Trophoblast cell (in vitro differentiated cells and primary cell): ENCODE measurements around the gene CHD1.

Experiments used
- DNase-seq, 2 donors: peaks; one replicate each; pipeline ENCODE4 v3.0.0-alpha.2; 2016
- H2AFZ ChIP-seq: 2 replicates; pipeline ENCODE4 v1.6.1; 2013; ENCODE audit warnings: low read length, moderate library complexity, mild to moderate bottlenecking; ENCODE audit not compliant: insufficient read depth, poor library complexity
- H2AK5ac ChIP-seq: 2 replicates; pipeline ENCODE4 v1.6.1; 2013; ENCODE audit warnings: mild to moderate bottlenecking, low read length
- H2BK120ac ChIP-seq: 2 replicates; pipeline ENCODE4 v1.6.1; 2013; ENCODE audit warnings: low read length, mild to moderate bottlenecking, moderate library complexity; ENCODE audit not compliant: insufficient read depth, poor library complexity
- H2BK12ac ChIP-seq: 2 replicates; pipeline ENCODE4 v1.6.1; 2013; ENCODE audit warnings: mild to moderate bottlenecking, low read length, moderate library complexity
- H2BK5ac ChIP-seq: 2 replicates; pipeline ENCODE4 v1.6.1; 2013; ENCODE audit warnings: low read length, low read depth, moderate library complexity, mild to moderate bottlenecking; ENCODE audit not compliant: poor library complexity
- H3K14ac ChIP-seq: 2 replicates; pipeline ENCODE4 v1.6.1; 2013; ENCODE audit warnings: mild to moderate bottlenecking, low read length
- H3K18ac ChIP-seq: 2 replicates; pipeline ENCODE4 v1.6.1; 2013; ENCODE audit warnings: mild to moderate bottlenecking, low read length
- H3K23ac ChIP-seq: 2 replicates; pipeline ENCODE4 v1.6.1; 2013; ENCODE audit warnings: low read length
- H3K27ac ChIP-seq: 2 replicates; pipeline ENCODE4 v1.5.1; 2013; ENCODE audit warnings: low read depth, mild to moderate bottlenecking, inconsistent platforms, low read length, moderate library complexity
- H3K27me3 ChIP-seq: 2 replicates; pipeline ENCODE4 v1.6.1; 2013; ENCODE audit warnings: inconsistent platforms, mild to moderate bottlenecking, low read length, moderate library complexity; ENCODE audit not compliant: insufficient read depth
- H3K36me3 ChIP-seq, 2 experiments: 1 replicate in 1 of 2; 2 replicates in 1 of 2; pipeline ENCODE4 v1.6.1; 2013; ENCODE audit warnings: low read length in 2 of 2, mild to moderate bottlenecking in 2 of 2, moderate library complexity in 1 of 2; ENCODE audit not compliant: insufficient read depth in 2 of 2, control insufficient read depth in 1 of 2
- H3K4ac ChIP-seq: 2 replicates; pipeline ENCODE4 v1.6.1; 2013; ENCODE audit warnings: low read depth, mild to moderate bottlenecking, low read length, moderate library complexity
- H3K4me1 ChIP-seq, 2 experiments: 1 replicate in 1 of 2; 2 replicates in 1 of 2; pipeline ENCODE4 v1.6.1; 2013; ENCODE audit warnings: low read length in 2 of 2, mild to moderate bottlenecking in 2 of 2, moderate library complexity in 1 of 2; ENCODE audit not compliant: insufficient read depth in 2 of 2, control insufficient read depth in 1 of 2
- H3K4me2 ChIP-seq: 2 replicates; pipeline ENCODE4 v1.6.1; 2013; ENCODE audit warnings: inconsistent platforms, mild to moderate bottlenecking, low read length, moderate library complexity
- H3K4me3 ChIP-seq: 2 replicates; pipeline ENCODE4 v1.5.1; 2013; ENCODE audit warnings: mild to moderate bottlenecking, low read depth, low read length, inconsistent platforms
- H3K79me1 ChIP-seq: one replicate; pipeline ENCODE4 v1.6.1; 2013; ENCODE audit warnings: low read length
- H3K79me2 ChIP-seq: 2 replicates; pipeline ENCODE4 v1.6.1; 2013; ENCODE audit warnings: low read length, mild to moderate bottlenecking; ENCODE audit not compliant: control insufficient read depth, insufficient read depth, poor library complexity
- H3K9ac ChIP-seq: 2 replicates; pipeline ENCODE4 v1.6.1; 2013; ENCODE audit warnings: mild to moderate bottlenecking, low read length
- H3K9me3 ChIP-seq: 2 replicates; pipeline ENCODE4 v1.6.1; 2013; ENCODE audit warnings: low read depth, mild to moderate bottlenecking, control low read depth, inconsistent platforms, low read length; ENCODE audit not compliant: insufficient read depth
- H4K12ac ChIP-seq: 2 replicates; pipeline ENCODE4 v1.6.1; 2013; ENCODE audit warnings: low read depth, mild to moderate bottlenecking, low read length, moderate library complexity
- H4K8ac ChIP-seq: 2 replicates; pipeline ENCODE4 v1.6.1; 2013; ENCODE audit warnings: low read depth, mild to moderate bottlenecking, low read length, moderate library complexity
- H4K91ac ChIP-seq: one replicate; pipeline ENCODE4 v1.6.1; 2013; ENCODE audit warnings: low read depth, mild to moderate bottlenecking, low read length, moderate library complexity
- WGBS: extraction: QIAGEN DNeasy Blood & Tissue Kit; methylation state at CpG from one replicate; pipeline ENCODE4 v1.1.7; 2013; ENCODE audit warnings: missing lambda C conversion rate; ENCODE audit not compliant: insufficient read length, insufficient coverage; ENCODE audit errors: extremely low coverage; 5-methylcytosine and 5-hydroxymethylcytosine counted together

The CHD1 gene

DNA sequence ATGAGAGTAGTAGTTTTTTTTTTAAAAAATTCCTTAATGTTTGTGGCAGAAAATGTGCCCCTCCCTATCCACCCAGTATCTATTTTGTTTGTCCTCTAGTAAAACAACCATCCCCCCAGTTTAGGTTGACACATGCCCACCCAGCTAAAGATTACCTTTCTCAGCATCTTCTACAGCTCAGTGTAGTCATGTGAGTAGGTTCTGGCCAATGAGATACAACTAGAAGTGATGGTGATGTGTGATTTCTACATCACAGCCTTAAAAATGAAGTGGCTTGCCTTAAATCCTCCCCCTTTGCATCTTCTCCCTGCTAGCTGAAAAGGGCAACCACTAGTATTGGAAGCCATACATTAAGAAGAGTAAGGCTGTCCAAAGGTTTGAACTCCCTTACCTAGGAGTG lies 14.9 kb downstream of the CHD1 start:
- Histone ChIP-seq H3K4me3 (no peak overlapping the region), H2BK5ac (no peak overlapping the region), H3K23ac (no peak overlapping the region), H2AK5ac (no peak overlapping the region), H3K27me3 (no peaks in the 10 kb centered on the region), H4K91ac (no peak overlapping the region), H3K36me3 (peaks cover 2 to 4% of the 10 kb centered on the region in 2 experiments), H2BK120ac (no peak overlapping the region), H2BK12ac (no peak overlapping the region), H3K14ac (no peak overlapping the region), H3K4me2 (no peak overlapping the region), H4K8ac (no peak overlapping the region), H3K9me3 (no peaks in the 10 kb centered on the region), H3K79me2 (no peaks in the 10 kb centered on the region), H4K12ac (no peak overlapping the region), H2AFZ (no peak overlapping the region), H3K4me1 (no peaks in the 10 kb centered on the region), H3K18ac (no peak overlapping the region), H3K4ac (no peak overlapping the region), H3K27ac (no peak overlapping the region), H3K9ac (no peak overlapping the region), H3K79me1 (no peaks in the 10 kb centered on the region)
- no peak for DNase-seq

DNA sequence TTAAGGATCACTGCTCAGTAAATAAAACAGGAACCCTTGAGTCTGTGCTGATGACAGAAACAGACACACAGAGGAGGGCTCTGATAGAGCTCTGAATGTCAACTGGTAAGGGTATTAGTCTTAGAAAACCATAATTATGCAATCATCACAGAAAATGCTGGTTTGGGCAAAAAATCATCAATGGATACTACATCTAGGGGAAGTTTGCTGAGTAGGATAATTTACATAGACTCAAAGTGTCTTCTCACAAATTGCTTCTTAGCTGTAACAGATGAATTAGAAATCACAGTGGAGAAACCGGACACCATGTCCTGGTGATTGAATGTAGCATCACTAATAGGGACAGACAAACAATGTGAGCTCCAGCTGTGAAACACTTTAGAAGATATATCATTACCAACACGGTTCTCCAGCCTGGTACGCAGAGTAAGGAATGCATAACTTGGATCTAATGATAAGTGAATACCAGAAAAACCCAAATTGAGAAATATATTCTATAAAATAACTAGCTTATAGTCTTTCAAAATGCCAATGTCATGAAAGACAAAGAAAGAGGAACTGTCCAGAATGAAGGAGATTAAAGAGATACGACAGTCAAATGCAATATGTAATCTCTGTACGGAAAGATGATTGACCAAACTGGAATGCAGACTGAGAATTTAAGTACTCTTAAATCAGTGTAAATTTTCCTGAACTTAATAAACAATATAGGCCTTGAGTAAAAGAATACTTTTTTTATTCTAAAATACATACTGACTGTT lies 17.3 kb downstream of the CHD1 start:
- Histone ChIP-seq H2BK12ac (no peak overlapping the region), H3K27ac (no peak overlapping the region), H3K4me1 (no peaks in the 10 kb centered on the region), H4K8ac (no peak overlapping the region), H4K12ac (no peak overlapping the region), H3K36me3 (peaks cover 0 to 2% of the 10 kb centered on the region in 2 experiments), H2AFZ (no peak overlapping the region), H3K18ac (no peak overlapping the region), H3K79me2 (no peaks in the 10 kb centered on the region), H4K91ac (no peak overlapping the region), H3K79me1 (no peaks in the 10 kb centered on the region), H3K4ac (no peak overlapping the region), H2BK120ac (no peak overlapping the region), H3K9ac (no peak overlapping the region), H3K4me3 (no peak overlapping the region), H2BK5ac (no peak overlapping the region), H3K14ac (no peak overlapping the region), H3K23ac (no peak overlapping the region), H2AK5ac (no peak overlapping the region), H3K4me2 (no peak overlapping the region), H3K9me3 (no peaks in the 10 kb centered on the region), H3K27me3 (no peaks in the 10 kb centered on the region)
- DNase-seq = peak; percentile 58 to 81
- WGBS = no CpG with 5 or more reads among the region's 5 CpGs

DNA sequence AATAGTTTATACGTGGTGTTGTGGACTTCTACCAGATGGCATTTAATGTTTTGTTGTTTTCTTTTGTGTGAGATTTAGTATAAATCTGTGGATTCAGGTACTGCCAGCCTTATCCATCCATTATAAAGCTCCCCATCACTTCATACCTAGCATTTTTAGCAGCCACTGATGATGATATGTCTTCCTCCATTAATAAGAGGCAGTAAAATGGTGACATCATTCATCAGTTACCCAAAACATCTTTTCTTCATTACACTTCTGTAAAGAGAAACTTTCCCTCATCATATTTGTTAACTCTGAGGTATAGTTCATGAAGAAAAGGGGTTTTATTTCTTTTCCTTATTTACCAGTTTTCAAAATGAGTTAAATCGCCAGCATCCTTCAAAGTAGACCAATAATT lies 19.4 kb downstream of the CHD1 start:
- Histone ChIP-seq H3K4me3 (no peak overlapping the region), H3K9me3 (no peaks in the 10 kb centered on the region), H4K12ac (no peak overlapping the region), H3K79me2 (no peaks in the 10 kb centered on the region), H3K18ac (no peak overlapping the region), H3K79me1 (no peaks in the 10 kb centered on the region), H4K8ac (no peak overlapping the region), H3K4me2 (no peak overlapping the region), H2AK5ac (no peak overlapping the region), H2BK12ac (no peak overlapping the region), H3K14ac (no peak overlapping the region), H2BK120ac (no peak overlapping the region), H3K27me3 (no peaks in the 10 kb centered on the region), H2AFZ (no peak overlapping the region), H3K23ac (no peak overlapping the region), H3K27ac (no peak overlapping the region), H3K4ac (no peak overlapping the region), H4K91ac (no peak overlapping the region), H3K4me1 (no peaks in the 10 kb centered on the region), H2BK5ac (no peak overlapping the region), H3K9ac (no peak overlapping the region), H3K36me3 (peaks cover 2 to 3% of the 10 kb centered on the region in 2 experiments)
- no CpG with 5 or more reads among the region's 2 CpGs for WGBS
- no peak for DNase-seq

DNA sequence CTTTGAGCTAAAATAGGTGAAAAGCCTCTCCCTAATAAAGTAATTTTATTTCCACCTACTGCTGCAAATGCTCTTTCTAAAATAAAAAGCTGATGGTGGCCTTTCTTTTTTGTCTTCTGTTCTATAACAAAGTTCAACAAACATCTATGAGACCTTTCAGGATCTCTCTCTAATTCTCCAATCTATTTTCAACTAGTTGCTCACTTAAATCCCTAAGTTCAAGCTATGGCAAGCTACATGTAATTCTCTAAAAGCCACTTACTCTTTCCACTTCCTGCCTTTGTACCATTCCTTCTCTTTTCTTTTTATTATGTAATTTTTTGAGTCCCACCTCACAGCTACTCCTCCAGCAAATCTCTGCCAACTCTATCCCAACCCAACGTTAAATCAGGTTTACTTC lies 20.9 kb downstream of the CHD1 start:
- H2AK5ac ChIP-seq = no peak overlapping the region
- no peak overlapping the region for H3K23ac ChIP-seq
- H3K4me2 ChIP-seq = no peak overlapping the region
- H3K14ac ChIP-seq = no peak overlapping the region
- H3K9me3 ChIP-seq = no peaks in the 10 kb centered on the region
- no peak overlapping the region for H3K4me3 ChIP-seq
- H2AFZ ChIP-seq = no peak overlapping the region
- no peaks in the 10 kb centered on the region for H3K79me1 ChIP-seq
- no peaks in the 10 kb centered on the region for H3K27me3 ChIP-seq
- WGBS = no CpG with 5 or more reads among the region's 1 CpG
- H2BK12ac ChIP-seq = no peak overlapping the region
- H3K27ac ChIP-seq = no peak overlapping the region
- H3K4me1 ChIP-seq = no peaks in the 10 kb centered on the region
- no peak overlapping the region for H2BK5ac ChIP-seq
- no peak overlapping the region for H3K4ac ChIP-seq
- H2BK120ac ChIP-seq = no peak overlapping the region
- H3K36me3 ChIP-seq = peaks cover 3 to 6% of the 10 kb centered on the region in 2 experiments
- no peak overlapping the region for H3K9ac ChIP-seq
- no peaks in the 10 kb centered on the region for H3K79me2 ChIP-seq
- H4K12ac ChIP-seq = no peak overlapping the region
- DNase-seq = no peak
- no peak overlapping the region for H4K91ac ChIP-seq
- H3K18ac ChIP-seq = no peak overlapping the region
- H4K8ac ChIP-seq = no peak overlapping the region
